HCT116 (cell line): ENCODE measurements around the gene HHIPL2.

ENCODE experiments used
- CTCF ChIP-seq, 3 experiments: fragments of 200-600 bp in 1 of 3; sonication (generic) in 1 of 3; IDR thresholded peaks in 2 of 3; conservative IDR thresholded peaks in 1 of 3; 2 replicates each; pipeline ENCODE4 v1.5.1; 2012 to 2017; ENCODE audit warnings: low read depth in 2 of 3, low read length in 2 of 3, antibody characterized with exemption in 1 of 3, borderline replicate concordance in 1 of 3, control low read depth in 1 of 3, mild to moderate bottlenecking in 1 of 3, mixed read lengths in 1 of 3, mixed run types in 1 of 3, moderate library complexity in 1 of 3; ENCODE audit not compliant: insufficient read depth in 1 of 3
- EZH2phosphoT487 ChIP-seq: fragments of 200-600 bp; IDR thresholded peaks from 2 replicates; pipeline ENCODE4 v1.6.1; 2018; ENCODE audit warnings: antibody characterized with exemption, borderline replicate concordance
- POLR2A ChIP-seq: IDR thresholded peaks from 2 replicates; pipeline ENCODE4 v1.7.0; 2011; ENCODE audit warnings: borderline replicate concordance; ENCODE audit not compliant: insufficient read depth, insufficient read length; ENCODE audit errors: extremely low read depth
- POLR2AphosphoS5 ChIP-seq: IDR thresholded peaks from 2 replicates; pipeline ENCODE4 v1.6.1; 2011; ENCODE audit warnings: mild to moderate bottlenecking, low read depth, low read length, moderate library complexity
- YY1 ChIP-seq: IDR thresholded peaks from 2 replicates; pipeline ENCODE4 v1.6.1; 2011; ENCODE audit warnings: low read length, low read depth, moderate library complexity, mild to moderate bottlenecking; ENCODE audit not compliant: insufficient replicate concordance; ENCODE audit errors: extremely low read depth

DNA sequence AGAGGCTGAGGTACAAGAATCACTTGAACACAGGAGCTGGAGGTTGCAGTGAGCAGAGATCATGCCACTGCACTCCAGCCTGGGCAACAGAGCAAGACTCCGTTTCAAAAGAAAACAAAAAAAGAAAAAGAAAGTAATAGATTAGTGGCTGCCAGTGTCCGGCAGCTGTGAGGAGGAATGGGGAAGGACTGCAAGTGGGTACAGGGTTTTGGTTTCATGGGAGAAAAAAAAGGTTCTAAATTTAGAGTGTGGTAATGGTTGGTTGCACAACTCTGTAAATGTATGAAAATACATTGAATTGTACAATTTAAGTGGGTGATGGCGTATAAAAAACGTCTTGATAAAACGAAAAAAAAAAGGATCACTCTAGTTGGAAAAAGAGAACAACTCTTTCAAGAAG, 35.2 kb upstream of the HHIPL2 start:
- no peak for TF ChIP-seq POLR2AphosphoS5
- no peak for TF ChIP-seq POLR2A
- no peak for TF ChIP-seq CTCF (IDR thresholded peaks at IDR 0.05 in 2 of 3, conservative IDR thresholded peaks at IDR 0.05 in 1 of 3; ENCODE audit: borderline replicate concordance in 1 of 3, insufficient read depth in 1 of 3, low read depth in 2 of 3, low read length in 2 of 3)
- TF ChIP-seq YY1 = no peak
- no peak for TF ChIP-seq EZH2phosphoT487
